ENCODE measurements around the gene RILPL1. TPM values are rescaled to one million over a fixed set of nuclear protein-coding genes. Genes with fewer than 3 reads are reported as not detected.

RILPL1 gene
- total and polyA plus RNA-seq, 2 donors (not counting 1 experiment from before 2014, with no cell fraction given), result 7.8 to 15.8 TPM

- no peak for TF ChIP-seq EZH2 (IDR thresholded peaks at IDR 0.05; ENCODE audit: low read length, missing control alignments)
- TF ChIP-seq, protein P1, sequence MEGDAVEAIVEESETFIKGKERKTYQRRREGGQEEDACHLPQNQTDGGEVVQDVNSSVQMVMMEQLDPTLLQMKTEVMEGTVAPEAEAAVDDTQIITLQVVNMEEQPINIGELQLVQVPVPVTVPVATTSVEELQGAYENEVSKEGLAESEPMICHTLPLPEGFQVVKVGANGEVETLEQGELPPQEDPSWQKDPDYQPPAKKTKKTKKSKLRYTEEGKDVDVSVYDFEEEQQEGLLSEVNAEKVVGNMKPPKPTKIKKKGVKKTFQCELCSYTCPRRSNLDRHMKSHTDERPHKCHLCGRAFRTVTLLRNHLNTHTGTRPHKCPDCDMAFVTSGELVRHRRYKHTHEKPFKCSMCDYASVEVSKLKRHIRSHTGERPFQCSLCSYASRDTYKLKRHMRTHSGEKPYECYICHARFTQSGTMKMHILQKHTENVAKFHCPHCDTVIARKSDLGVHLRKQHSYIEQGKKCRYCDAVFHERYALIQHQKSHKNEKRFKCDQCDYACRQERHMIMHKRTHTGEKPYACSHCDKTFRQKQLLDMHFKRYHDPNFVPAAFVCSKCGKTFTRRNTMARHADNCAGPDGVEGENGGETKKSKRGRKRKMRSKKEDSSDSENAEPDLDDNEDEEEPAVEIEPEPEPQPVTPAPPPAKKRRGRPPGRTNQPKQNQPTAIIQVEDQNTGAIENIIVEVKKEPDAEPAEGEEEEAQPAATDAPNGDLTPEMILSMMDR (conservative IDR thresholded peaks at IDR 0.05 in 1 of 2, IDR thresholded peaks at IDR 0.05 in 1 of 2; ENCODE audit: low read depth in 1 of 2, low read length in 2 of 2), result no peak
- H3K4me3 ChIP-seq (replicated peaks in 1 of 4; ENCODE audit: control extremely low read depth in 1 of 4, insufficient read depth in 1 of 4, low read depth in 3 of 4, low read length in 4 of 4), result no peak overlapping the region
- H4K20me1 ChIP-seq (ENCODE audit: control insufficient read depth, extremely low read depth, insufficient read depth, low read length), result no peaks in the 10 kb centered on the region
- no peaks in the 10 kb centered on the region for H3K27me3 ChIP-seq (ENCODE audit: control insufficient read depth, insufficient read depth, low read length)
- peaks cover 4% of the 10 kb centered on the region for H3K4me1 ChIP-seq (ENCODE audit: control insufficient read depth, extremely low read depth, insufficient read depth, low read length)
- no peak for DNase-seq (ENCODE audit: low read depth in 2 of 2)
- no peak overlapping the region for H3K4me2 ChIP-seq (ENCODE audit: extremely low read depth, insufficient read depth, low read length)
- H3K27ac ChIP-seq (ENCODE audit: insufficient read depth, low read length), result no peak overlapping the region
- H3K9me3 ChIP-seq (ENCODE audit: control insufficient read depth, insufficient read depth, low read depth, low read length), result no peaks in the 10 kb centered on the region
- H3K9ac ChIP-seq (ENCODE audit: insufficient read depth, low read length), result peak overlapping the region; percentile 7
- H2AFZ ChIP-seq (ENCODE audit: low read length), result no peak overlapping the region
- H3K79me2 ChIP-seq (ENCODE audit: control insufficient read depth, insufficient read depth, low read length), result no peaks in the 10 kb centered on the region
- peaks cover 10% of the 10 kb centered on the region for H3K36me3 ChIP-seq (ENCODE audit: control insufficient read depth, insufficient read depth, low read length)
These were observed 58.2 kb downstream of the RILPL1 start for GRCh38 chr12:123475246-123475703.

DNA sequence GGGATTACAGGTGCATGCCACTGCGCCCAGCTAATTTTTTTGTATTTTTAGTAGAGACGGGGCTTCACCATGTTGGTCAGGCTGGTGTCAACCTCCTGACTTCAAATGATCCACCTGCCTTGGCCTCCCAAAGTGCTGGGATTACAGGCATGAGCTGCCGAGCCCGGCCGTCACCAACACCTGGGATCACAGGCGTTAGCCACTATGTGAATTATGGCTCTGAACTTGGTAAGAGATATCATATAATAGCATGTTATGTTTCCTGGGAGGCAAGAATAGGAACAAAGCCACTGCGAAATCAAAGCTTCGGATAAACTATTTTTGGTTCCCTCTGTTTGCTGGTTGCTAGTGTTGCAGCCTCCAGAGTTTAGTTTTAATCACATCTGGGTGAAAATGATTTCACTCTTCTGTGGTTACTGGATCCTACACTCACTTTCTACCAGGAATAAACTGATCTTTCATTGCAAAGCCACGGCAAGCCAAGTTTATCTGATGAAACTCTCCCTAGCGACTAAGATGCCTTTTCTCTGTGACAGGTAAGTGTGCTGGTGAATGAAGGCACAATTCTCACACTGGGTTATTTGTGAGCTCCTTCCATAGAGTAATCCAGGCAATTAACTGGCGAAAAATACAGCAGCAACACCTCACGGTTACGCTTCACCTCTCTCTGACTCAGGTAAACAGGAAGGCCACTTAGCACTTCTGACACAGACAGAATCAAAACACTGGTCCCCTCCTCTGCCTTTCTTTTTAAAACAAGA lies 58.9 kb downstream of the RILPL1 start:
- Histone ChIP-seq H2AFZ (ENCODE audit: low read length) (no peak overlapping the region), H3K27ac (ENCODE audit: insufficient read depth, low read length) (no peak overlapping the region), H3K4me2 (ENCODE audit: extremely low read depth, insufficient read depth, low read length) (no peak overlapping the region), H3K9ac (ENCODE audit: insufficient read depth, low read length) (peak overlapping the region; percentile 7), H3K9me3 (ENCODE audit: control insufficient read depth, insufficient read depth, low read depth, low read length) (no peaks in the 10 kb centered on the region), H3K4me3 (replicated peaks in 1 of 4; ENCODE audit: control extremely low read depth in 1 of 4, insufficient read depth in 1 of 4, low read depth in 3 of 4, low read length in 4 of 4) (no peak overlapping the region), H4K20me1 (ENCODE audit: control insufficient read depth, extremely low read depth, insufficient read depth, low read length) (no peaks in the 10 kb centered on the region), H3K79me2 (ENCODE audit: control insufficient read depth, insufficient read depth, low read length) (no peaks in the 10 kb centered on the region), H3K36me3 (ENCODE audit: control insufficient read depth, insufficient read depth, low read length) (peaks cover 10% of the 10 kb centered on the region), H3K4me1 (ENCODE audit: control insufficient read depth, extremely low read depth, insufficient read depth, low read length) (peaks cover 4% of the 10 kb centered on the region), H3K27me3 (ENCODE audit: control insufficient read depth, insufficient read depth, low read length) (no peaks in the 10 kb centered on the region)
- TF ChIP-seq, protein P1 (conservative IDR thresholded peaks at IDR 0.05 in 1 of 2, IDR thresholded peaks at IDR 0.05 in 1 of 2; ENCODE audit: low read depth in 1 of 2, low read length in 2 of 2), result no peak
- no peak for TF ChIP-seq EZH2 (IDR thresholded peaks at IDR 0.05; ENCODE audit: low read length, missing control alignments)
- no peak for DNase-seq (ENCODE audit: low read depth in 2 of 2)

DNA sequence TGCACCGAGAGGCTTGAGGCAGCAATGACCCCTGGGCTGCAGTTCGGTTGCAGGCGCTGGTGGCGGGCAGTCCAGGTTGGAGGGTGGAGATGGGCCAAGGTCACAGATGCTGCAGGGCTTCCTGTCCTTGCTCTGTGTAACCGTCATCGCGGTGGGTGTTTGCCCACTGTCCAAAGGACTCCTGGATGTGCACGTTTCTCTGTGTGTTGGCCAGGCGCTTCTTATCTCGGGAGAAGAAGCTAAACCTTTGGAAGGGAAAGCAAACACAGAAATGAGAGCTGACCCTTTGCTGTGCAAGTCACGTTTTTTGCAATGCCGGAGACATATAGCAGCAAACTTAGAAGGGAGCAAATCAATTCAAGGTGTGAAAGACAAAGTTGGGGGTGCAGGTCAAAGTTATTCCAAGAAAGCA lies 61.1 kb downstream of the RILPL1 start:
- H3K27ac ChIP-seq (ENCODE audit: insufficient read depth, low read length), result no peak overlapping the region
- no peaks in the 10 kb centered on the region for H3K79me2 ChIP-seq (ENCODE audit: control insufficient read depth, insufficient read depth, low read length)
- no peaks in the 10 kb centered on the region for H4K20me1 ChIP-seq (ENCODE audit: control insufficient read depth, extremely low read depth, insufficient read depth, low read length)
- no peaks in the 10 kb centered on the region for H3K9me3 ChIP-seq (ENCODE audit: control insufficient read depth, insufficient read depth, low read depth, low read length)
- no peak overlapping the region for H3K9ac ChIP-seq (ENCODE audit: insufficient read depth, low read length)
- H3K27me3 ChIP-seq (ENCODE audit: control insufficient read depth, insufficient read depth, low read length), result no peaks in the 10 kb centered on the region
- DNase-seq (ENCODE audit: low read depth in 2 of 2), result no peak
- H3K4me3 ChIP-seq (replicated peaks in 1 of 4; ENCODE audit: control extremely low read depth in 1 of 4, insufficient read depth in 1 of 4, low read depth in 3 of 4, low read length in 4 of 4), result no peak overlapping the region
- peaks cover 4% of the 10 kb centered on the region for H3K4me1 ChIP-seq (ENCODE audit: control insufficient read depth, extremely low read depth, insufficient read depth, low read length)
- no peak overlapping the region for H3K4me2 ChIP-seq (ENCODE audit: extremely low read depth, insufficient read depth, low read length)
- H2AFZ ChIP-seq (ENCODE audit: low read length), result no peak overlapping the region
- TF ChIP-seq, protein P1 (conservative IDR thresholded peaks at IDR 0.05 in 1 of 2, IDR thresholded peaks at IDR 0.05 in 1 of 2; ENCODE audit: low read depth in 1 of 2, low read length in 2 of 2), result no peak
- no peak for TF ChIP-seq EZH2 (IDR thresholded peaks at IDR 0.05; ENCODE audit: low read length, missing control alignments)
- H3K36me3 ChIP-seq (ENCODE audit: control insufficient read depth, insufficient read depth, low read length), result peaks cover 10% of the 10 kb centered on the region

Measured in fibroblast of lung (primary cell).